NB4 (cell line): ENCODE data around the gene ARHGEF4.

Source experiments
- MYC ChIP-seq: IDR thresholded peaks from 2 replicates; pipeline ENCODE4 v1.6.1; 2011; ENCODE audit warnings: low read depth, low read length
- POLR2A ChIP-seq: IDR thresholded peaks from 2 replicates; pipeline ENCODE4 v1.6.1; 2011; ENCODE audit warnings: mild to moderate bottlenecking; ENCODE audit not compliant: insufficient read length; ENCODE audit errors: extremely low read depth
- TF ChIP-seq, protein P1 (sequence below): IDR thresholded peaks from one replicate; pipeline ENCODE4 v1.5.1; 2012; ENCODE audit warnings: low read depth, low read length

GRCh38 chr2:130825231-130825965 is 11.3 kb upstream of the ARHGEF4 start:
- TF ChIP-seq, protein P1, sequence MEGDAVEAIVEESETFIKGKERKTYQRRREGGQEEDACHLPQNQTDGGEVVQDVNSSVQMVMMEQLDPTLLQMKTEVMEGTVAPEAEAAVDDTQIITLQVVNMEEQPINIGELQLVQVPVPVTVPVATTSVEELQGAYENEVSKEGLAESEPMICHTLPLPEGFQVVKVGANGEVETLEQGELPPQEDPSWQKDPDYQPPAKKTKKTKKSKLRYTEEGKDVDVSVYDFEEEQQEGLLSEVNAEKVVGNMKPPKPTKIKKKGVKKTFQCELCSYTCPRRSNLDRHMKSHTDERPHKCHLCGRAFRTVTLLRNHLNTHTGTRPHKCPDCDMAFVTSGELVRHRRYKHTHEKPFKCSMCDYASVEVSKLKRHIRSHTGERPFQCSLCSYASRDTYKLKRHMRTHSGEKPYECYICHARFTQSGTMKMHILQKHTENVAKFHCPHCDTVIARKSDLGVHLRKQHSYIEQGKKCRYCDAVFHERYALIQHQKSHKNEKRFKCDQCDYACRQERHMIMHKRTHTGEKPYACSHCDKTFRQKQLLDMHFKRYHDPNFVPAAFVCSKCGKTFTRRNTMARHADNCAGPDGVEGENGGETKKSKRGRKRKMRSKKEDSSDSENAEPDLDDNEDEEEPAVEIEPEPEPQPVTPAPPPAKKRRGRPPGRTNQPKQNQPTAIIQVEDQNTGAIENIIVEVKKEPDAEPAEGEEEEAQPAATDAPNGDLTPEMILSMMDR: no peak
- no peak for TF ChIP-seq MYC
- no peak for TF ChIP-seq POLR2A
